GM18951 (cell line): Measurements from ENCODE around the gene POLD4.

ENCODE experiments used
- POLR2A ChIP-seq: IDR thresholded peaks from 4 replicates; pipeline ENCODE4 v1.6.1; 2011; ENCODE audit warnings: mild to moderate bottlenecking; ENCODE audit not compliant: insufficient read length, insufficient read depth; ENCODE audit errors: extremely low read depth
- in situ Hi-C: fragments of 300-500 bp; cut with MboI; formaldehyde crosslinking; loops from one replicate; pipeline ENCODE4 v1.12.0; 2022; ENCODE audit warnings: low sequenced_read_pairs, mixed read lengths, inconsistent platforms; ENCODE audit not compliant: unreplicated experiment

POLD4 gene

GRCh38 chr11:67372321-67372992 is 19.1 kb upstream of the POLD4 start:
- in situ Hi-C loops: no loop called here
- no peak for TF ChIP-seq POLR2A

GRCh38 chr11:67371911-67372320 is 18.6 kb upstream of the POLD4 start:
- in situ Hi-C loops: no loop called here
- no peak for TF ChIP-seq POLR2A

GRCh38 chr11:67371189-67371910 is 18.0 kb upstream of the POLD4 start:
- TF ChIP-seq POLR2A: no peak
- in situ Hi-C loops: no loop called here

- TF ChIP-seq POLR2A: no peak
- in situ Hi-C loops: no loop called here
Observed at GRCh38 chr11:67370351-67371076, 17.2 kb upstream of the POLD4 start.

- in situ Hi-C loops: no loop called here
- no peak for TF ChIP-seq POLR2A
Observed at GRCh38 chr11:67369801-67370284, 16.5 kb upstream of the POLD4 start.

GRCh38 chr11:67369275-67369674 is 15.9 kb upstream of the POLD4 start:
- no peak for TF ChIP-seq POLR2A
- in situ Hi-C loops: no loop called here

GRCh38 chr11:67368621-67369020 is 15.3 kb upstream of the POLD4 start:
- in situ Hi-C loops: no loop called here

GRCh38 chr11:67367761-67368227 is 14.4 kb upstream of the POLD4 start:
- TF ChIP-seq POLR2A: no peak
- in situ Hi-C loops: no loop called here

More at GRCh38 chr11:67368621-67369020, 15.3 kb upstream of the POLD4 start:
- no peak for TF ChIP-seq POLR2A

- TF ChIP-seq POLR2A: no peak
- in situ Hi-C loops: no loop called here
Observed at GRCh38 chr11:67366961-67367760, 13.8 kb upstream of the POLD4 start.

GRCh38 chr11:67366546-67366945 is 13.2 kb upstream of the POLD4 start:
- in situ Hi-C loops: no loop called here
- no peak for TF ChIP-seq POLR2A

- in situ Hi-C loops: no loop called here
Observed at GRCh38 chr11:67365736-67366444, 12.5 kb upstream of the POLD4 start.

GRCh38 chr11:67364783-67365722 is 11.7 kb upstream of the POLD4 start:
- in situ Hi-C loops: no loop called here
- TF ChIP-seq POLR2A: no peak

More at GRCh38 chr11:67365736-67366444, 12.5 kb upstream of the POLD4 start:
- no peak for TF ChIP-seq POLR2A
